ENCODE results near the gene SVIL. TPM values are rescaled to one million over a fixed set of nuclear protein-coding genes. Genes with fewer than 3 reads are reported as not detected.
A peak's percentile ranks its signal among the peaks of the same experiment; 100 is the strongest.

Gene SVIL
- total and polyA plus RNA-seq, 2 of the 13 experiments (the other 11 are each of a cell fraction or from before 2014, with no cell fraction given): 3.9 to 12.1 TPM

DNA sequence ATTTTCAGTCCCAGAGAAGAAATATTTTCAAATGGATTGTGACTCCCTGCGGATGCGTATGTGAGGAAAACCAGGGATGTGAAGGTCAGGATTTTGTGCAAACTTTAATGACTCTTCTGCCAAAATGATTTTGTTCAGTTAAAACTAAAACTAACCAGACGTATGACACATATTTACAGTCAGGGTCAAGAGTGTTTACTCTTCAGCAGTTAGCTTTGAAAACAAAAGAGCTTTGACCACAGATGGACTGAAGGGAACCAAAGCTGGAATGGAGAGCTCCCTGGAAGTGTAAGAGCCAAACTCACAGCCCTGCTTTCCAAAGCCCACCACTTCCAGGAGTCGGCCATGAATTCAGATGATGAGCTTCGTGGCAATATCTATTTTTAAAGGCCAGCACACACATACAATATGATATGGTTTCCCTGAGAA, 15.5 kb downstream of the SVIL start (continued):
- TF ChIP-seq, protein P1, sequence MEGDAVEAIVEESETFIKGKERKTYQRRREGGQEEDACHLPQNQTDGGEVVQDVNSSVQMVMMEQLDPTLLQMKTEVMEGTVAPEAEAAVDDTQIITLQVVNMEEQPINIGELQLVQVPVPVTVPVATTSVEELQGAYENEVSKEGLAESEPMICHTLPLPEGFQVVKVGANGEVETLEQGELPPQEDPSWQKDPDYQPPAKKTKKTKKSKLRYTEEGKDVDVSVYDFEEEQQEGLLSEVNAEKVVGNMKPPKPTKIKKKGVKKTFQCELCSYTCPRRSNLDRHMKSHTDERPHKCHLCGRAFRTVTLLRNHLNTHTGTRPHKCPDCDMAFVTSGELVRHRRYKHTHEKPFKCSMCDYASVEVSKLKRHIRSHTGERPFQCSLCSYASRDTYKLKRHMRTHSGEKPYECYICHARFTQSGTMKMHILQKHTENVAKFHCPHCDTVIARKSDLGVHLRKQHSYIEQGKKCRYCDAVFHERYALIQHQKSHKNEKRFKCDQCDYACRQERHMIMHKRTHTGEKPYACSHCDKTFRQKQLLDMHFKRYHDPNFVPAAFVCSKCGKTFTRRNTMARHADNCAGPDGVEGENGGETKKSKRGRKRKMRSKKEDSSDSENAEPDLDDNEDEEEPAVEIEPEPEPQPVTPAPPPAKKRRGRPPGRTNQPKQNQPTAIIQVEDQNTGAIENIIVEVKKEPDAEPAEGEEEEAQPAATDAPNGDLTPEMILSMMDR (CRISPR knock-in tag; IDR thresholded peaks at IDR 0.05): no peak
- TF ChIP-seq CEBPG (CRISPR knock-in tag; IDR thresholded peaks at IDR 0.05) (0 out of 2 replicates have a peak, but pooled peaks have one; percentile 2), GATA4 (IDR thresholded peaks at IDR 0.05; ENCODE audit: borderline replicate concordance, low read depth) (no peak), ZNF773 (CRISPR knock-in tag; IDR thresholded peaks at IDR 0.05; ENCODE audit: borderline replicate concordance) (no peak), KDM4B (CRISPR knock-in tag; IDR thresholded peaks at IDR 0.05) (no peak), ZNF558 (CRISPR knock-in tag; IDR thresholded peaks at IDR 0.05; ENCODE audit: borderline replicate concordance) (no peak), ZNF282 (IDR thresholded peaks at IDR 0.05; ENCODE audit: partially characterized antibody) (no peak), REL (CRISPR knock-in tag; conservative IDR thresholded peaks at IDR 0.05) (no peak), ZNF543 (CRISPR knock-in tag; IDR thresholded peaks at IDR 0.05) (no peak), ZNF296 (CRISPR knock-in tag; conservative IDR thresholded peaks at IDR 0.05) (no peak), AKAP8 (CRISPR knock-in tag; IDR thresholded peaks at IDR 0.05) (no peak), ZNF484 (CRISPR knock-in tag; IDR thresholded peaks at IDR 0.05; ENCODE audit: borderline replicate concordance, low read depth) (no peak), DNMT1 (CRISPR knock-in tag; IDR thresholded peaks at IDR 0.05) (no peak), EEA1 (CRISPR knock-in tag; IDR thresholded peaks at IDR 0.05; ENCODE audit: borderline replicate concordance) (no peak), HNF1A (IDR thresholded peaks at IDR 0.05; ENCODE audit: low read depth) (no peak), HNF1A (CRISPR knock-in tag; IDR thresholded peaks at IDR 0.05; ENCODE audit: borderline replicate concordance) (no peak), NFE2L1 (CRISPR knock-in tag; IDR thresholded peaks at IDR 0.05; ENCODE audit: borderline replicate concordance) (no peak), EHMT2 (IDR thresholded peaks at IDR 0.05; ENCODE audit: borderline replicate concordance, low read depth, low read length) (no peak), HOXA3 (CRISPR knock-in tag; IDR thresholded peaks at IDR 0.05) (no peak), SNAPC5 (CRISPR knock-in tag; IDR thresholded peaks at IDR 0.05; ENCODE audit: borderline replicate concordance) (no peak), EED (CRISPR knock-in tag; IDR thresholded peaks at IDR 0.05) (no peak), ZNF7 (CRISPR knock-in tag; IDR thresholded peaks at IDR 0.05) (no peak), MIER3 (CRISPR knock-in tag; IDR thresholded peaks at IDR 0.05; ENCODE audit: borderline replicate concordance) (no peak), ZNF605 (CRISPR knock-in tag; IDR thresholded peaks at IDR 0.05) (no peak), ZBTB20 (CRISPR knock-in tag; IDR thresholded peaks at IDR 0.05; ENCODE audit: borderline replicate concordance, low read depth) (no peak)
